Endothelial cell of umbilical vein (primary cell): ENCODE results near the gene VIM. TPM values are rescaled to one million over a fixed set of nuclear protein-coding genes. Genes with fewer than 3 reads are reported as not detected.

ENCODE experiments used
- BruUV-seq: library from RNA; stranded (reverse); fragments of 400-500 nt; replicated peaks from 2 replicates; lab custom pipeline; 2021; lab: Mats Ljungman, UMichigan
- CTCF ChIA-PET: fragments of 300-600, 350-600 bp; sonication (Branson Sonifier 250); formaldehyde crosslinking; loops from one replicate; lab custom pipeline; 2021; ENCODE audit warnings: antibody characterized with exemption, inconsistent platforms; lab: Charles Lee
- POLR2A ChIA-PET: fragments of 300-600, 350-600 bp; sonication (Branson Sonifier 250); formaldehyde crosslinking; loops from one replicate; lab custom pipeline; 2021; ENCODE audit warnings: antibody characterized with exemption, inconsistent platforms; lab: Charles Lee
- DNase-seq: peaks from one replicate; pipeline ENCODE4 v3.0.0-alpha.2; 2011; ENCODE audit warnings: low read depth, low spot score
- FAIRE-seq: peaks from 2 replicates; lab custom pipeline; 2011; peaks lifted over from hg19 to GRCh38; lab: Jason Lieb, UNC
- H2AFZ ChIP-seq: 2 replicates; pipeline ENCODE4 v1.6.0; 2012; ENCODE audit warnings: low read depth, low read length, control low read depth, inconsistent platforms
- H3K27ac ChIP-seq: 2 replicates; pipeline ENCODE4 v1.5.1; 2011; ENCODE audit warnings: low read depth, mild to moderate bottlenecking, control low read depth, low read length, moderate library complexity; ENCODE audit not compliant: insufficient read depth
- H3K27me3 ChIP-seq, 2 experiments: 2 replicates each; pipeline versions ENCODE4 v1.6.0 to v1.6.1; 2011; ENCODE audit warnings: low read length in 2 of 2, mixed read lengths in 1 of 2; ENCODE audit not compliant: control insufficient read depth in 2 of 2, insufficient read depth in 2 of 2
- H3K36me3 ChIP-seq, 2 experiments: 2 replicates in 1 of 2; 3 replicates in 1 of 2; pipeline ENCODE4 v1.5.1; 2011; ENCODE audit warnings: low read length in 2 of 2, mild to moderate bottlenecking in 1 of 2, moderate library complexity in 1 of 2; ENCODE audit not compliant: control insufficient read depth in 2 of 2, insufficient read depth in 2 of 2; ENCODE audit errors: extremely low read depth in 1 of 2
- H3K4me1 ChIP-seq: 3 replicates; pipeline ENCODE4 v1.5.1; 2011; ENCODE audit warnings: mild to moderate bottlenecking, low read length; ENCODE audit not compliant: control insufficient read depth, insufficient read depth; ENCODE audit errors: extremely low read depth
- H3K4me2 ChIP-seq: 2 replicates; pipeline ENCODE4 v1.6.1; 2011; ENCODE audit warnings: low read length, control low read depth, mixed read lengths; ENCODE audit not compliant: insufficient read depth
- H3K4me3 ChIP-seq, 3 experiments: fragments of 200-600 bp in 1 of 3; sonication (generic), shearing (Covaris generic) in 1 of 3; replicated peaks in 1 of 3; 2 replicates each; pipeline ENCODE4 v1.5.1; 2011 to 2016; ENCODE audit warnings: control low read depth in 3 of 3, low read length in 3 of 3, mild to moderate bottlenecking in 2 of 3, inconsistent platforms in 1 of 3, low read depth in 1 of 3, moderate library complexity in 1 of 3; ENCODE audit not compliant: insufficient read depth in 1 of 3
- H3K79me2 ChIP-seq: 2 replicates; pipeline ENCODE4 v1.6.0; 2012; ENCODE audit warnings: low read length, inconsistent platforms; ENCODE audit not compliant: control insufficient read depth, insufficient read depth
- H3K9ac ChIP-seq: replicated peaks from 2 replicates; pipeline ENCODE3; 2011; ENCODE audit warnings: low read length, control low read depth; ENCODE audit not compliant: insufficient read depth; ENCODE audit errors: extremely low read depth
- H3K9me1 ChIP-seq: replicated peaks from 3 replicates; pipeline ENCODE4 v1.6.0; 2011; ENCODE audit warnings: mild to moderate bottlenecking, low read length; ENCODE audit not compliant: control insufficient read depth, insufficient read depth; ENCODE audit errors: extremely low read depth
- H3K9me3 ChIP-seq: replicated peaks from 2 replicates; pipeline ENCODE4 v1.5.1; 2012; ENCODE audit warnings: low read length, inconsistent platforms; ENCODE audit not compliant: control insufficient read depth, insufficient read depth
- H4K20me1 ChIP-seq: replicated peaks from 2 replicates; pipeline ENCODE3; 2011; ENCODE audit warnings: mild to moderate bottlenecking, low read length; ENCODE audit not compliant: control insufficient read depth, insufficient read depth; ENCODE audit errors: extremely low read depth
- FOS ChIP-seq: IDR thresholded peaks from 2 replicates; pipeline ENCODE4 v1.6.1; 2011; ENCODE audit warnings: mild to moderate bottlenecking, low read length, moderate library complexity, borderline replicate concordance; ENCODE audit not compliant: insufficient read depth
- POLR2A ChIP-seq: IDR thresholded peaks from 2 replicates; pipeline ENCODE4 v1.6.1; 2012; ENCODE audit warnings: low read depth, mild to moderate bottlenecking, control low read depth, low read length
- dilution Hi-C: fragments of 300-500 bp; cut with MboI; formaldehyde crosslinking; loops from one replicate; pipeline ENCODE4 v1.15.0; 2019; ENCODE audit warnings: low sequenced_read_pairs; ENCODE audit not compliant: extremely low pct_ligation_motif_present
- intact Hi-C: fragments of 100-400 bp; cut with micrococcal nuclease; formaldehyde crosslinking; loops from one replicate; pipeline ENCODE4 v1.10.0; 2022
- polyA plus RNA-seq, 4 experiments: library from polyadenylated mRNA; depleted of rRNA in 3 of 4; stranded (reverse) in 3 of 4; unstranded in 1 of 4; fragments of >200 nt; gene quantifications; 2 replicates each; pipeline versions ENCODE4 v1.2.1 to v1.2.3, GENCODE V29; 2011 to 2012; ENCODE audit warnings: missing spikeins in 1 of 4
- total RNA-seq: library from RNA; stranded (reverse); gene quantifications from 2 replicates; pipeline ENCODE4 v1.2.3, GENCODE V29; 2021

VIM gene
- total and polyA plus RNA-seq, 2 donors (not counting 3 experiments of a cell fraction or from before 2014, with no cell fraction given) = 5,699 to 5,781 TPM

DNA sequence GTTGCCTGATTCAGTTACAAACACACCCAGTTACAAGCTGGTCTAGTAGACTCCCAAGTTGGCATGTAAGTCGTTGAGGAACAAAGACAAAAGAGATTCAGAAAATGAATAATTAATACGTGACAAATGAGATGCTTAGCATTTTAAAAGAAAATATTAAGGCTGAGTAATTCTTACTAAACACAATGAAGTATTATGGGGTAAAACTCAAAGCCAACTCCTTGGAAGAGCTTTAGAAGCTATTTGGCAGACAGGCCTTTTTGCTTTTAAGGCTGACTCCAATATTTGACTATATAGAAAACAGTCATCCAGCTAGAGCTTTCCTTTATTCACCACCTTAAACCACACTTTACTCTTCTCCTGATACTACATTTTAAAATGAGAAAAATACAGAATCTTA is 32.0 kb upstream of the VIM start:
- no peak overlapping the region for H3K4me2 ChIP-seq
- H2AFZ ChIP-seq = no peak overlapping the region
- no peak for FAIRE-seq
- H3K27me3 ChIP-seq = no peaks in the 10 kb centered on the region
- H4K20me1 ChIP-seq = no peaks in the 10 kb centered on the region
- H3K9me1 ChIP-seq = no peaks in the 10 kb centered on the region
- H3K4me1 ChIP-seq = peaks cover 21% of the 10 kb centered on the region
- peaks cover 16% of the 10 kb centered on the region for H3K79me2 ChIP-seq
- BruUV-seq = no TSS peak
- ChIA-PET CTCF (no interaction called here), POLR2A (interaction anchor here (1.0 kb wide), 1 partner anchor 34 kb away, joined by 3 read pairs; no protein-coding TSS in a partner anchor)
- intact Hi-C loops = no loop called here
- no peak overlapping the region for H3K9ac ChIP-seq
- no peak overlapping the region for H3K4me3 ChIP-seq
- dilution Hi-C loops = no loop called here
- H3K36me3 ChIP-seq = no peaks in the 10 kb centered on the region
- TF ChIP-seq FOS = no peak
- no peak overlapping the region for H3K27ac ChIP-seq
- no peaks in the 10 kb centered on the region for H3K9me3 ChIP-seq
- no peak for DNase-seq

- no peaks in the 10 kb centered on the region for H3K36me3 ChIP-seq
- H4K20me1 ChIP-seq = no peaks in the 10 kb centered on the region
- H3K4me3 ChIP-seq = no peak overlapping the region
- H3K9me1 ChIP-seq = no peaks in the 10 kb centered on the region
- BruUV-seq = no TSS peak
- H3K79me2 ChIP-seq = peaks cover 16% of the 10 kb centered on the region
- TF ChIP-seq FOS (no peak), POLR2A (no peak)
- H3K4me1 ChIP-seq = peaks cover 21% of the 10 kb centered on the region
- no peaks in the 10 kb centered on the region for H3K27me3 ChIP-seq
- POLR2A ChIA-PET = interaction anchor here (1.0 kb wide), 1 partner anchor 33 kb away, joined by 3 read pairs; no protein-coding TSS in a partner anchor
- H3K9ac ChIP-seq = no peak overlapping the region
- no peak overlapping the region for H3K27ac ChIP-seq
- DNase-seq (no peak), FAIRE-seq (no peak)
- no peak overlapping the region for H3K4me2 ChIP-seq
- H2AFZ ChIP-seq = no peak overlapping the region
- no peaks in the 10 kb centered on the region for H3K9me3 ChIP-seq
- dilution Hi-C loops = no loop called here
- CTCF ChIA-PET = no interaction called here
- intact Hi-C loops = no loop called here
These were observed 31.5 kb upstream of the VIM start for GRCh38 chr10:17196573-17196972.
